WTC11 (cell line): ENCODE data around the gene SPRED1. TPM values are rescaled to one million over a fixed set of nuclear protein-coding genes. Genes with fewer than 3 reads are reported as not detected.

Experiments
- ATAC-seq: fragments of 200-7000 bp; cut with Tn5 transposase; 2 replicates; pipeline ENCODE4 v1.10.0; 2021; ENCODE audit warnings: mild to moderate bottlenecking, moderate library complexity
- CTCF ChIA-PET: fragments of 300-600 bp; sonication (Branson Sonifier 250); formaldehyde crosslinking; loops from one replicate; lab custom pipeline; 2021; ENCODE audit warnings: antibody characterized with exemption; lab: Charles Lee
- POLR2A ChIA-PET: fragments of 350-600 bp; sonication (Branson Sonifier 250); formaldehyde crosslinking; loops from one replicate; lab custom pipeline; 2021; ENCODE audit warnings: antibody characterized with exemption; lab: Charles Lee
- DNase-seq: peaks from one replicate; pipeline ENCODE4 v3.0.0; 2021; ENCODE audit warnings: low spot score
- H3K27ac Mint-ChIP-seq: 2 replicates; pipeline ENCODE4 v1.8.0; 2021; ENCODE audit warnings: mixed read lengths
- H3K27me3 Mint-ChIP-seq: 2 replicates; pipeline ENCODE4 v1.8.0; 2021; ENCODE audit warnings: low read depth, mild to moderate bottlenecking, moderate library complexity, mixed read lengths
- H3K36me3 Mint-ChIP-seq: 2 replicates; pipeline ENCODE4 v1.8.0; 2021; ENCODE audit warnings: mixed read lengths
- H3K4me1 Mint-ChIP-seq: 2 replicates; pipeline ENCODE4 v1.8.0; 2022; ENCODE audit warnings: mixed read lengths
- H3K4me3 Mint-ChIP-seq: 2 replicates; pipeline ENCODE4 v1.8.0; 2021; ENCODE audit warnings: mild to moderate bottlenecking, moderate library complexity, mixed read lengths
- H3K9me3 Mint-ChIP-seq: 2 replicates; pipeline ENCODE4 v1.8.0; 2021; ENCODE audit warnings: mixed read lengths
- ATF1 ChIP-seq: sonication (generic); formaldehyde crosslinking; IDR thresholded peaks from 2 replicates; pipeline ENCODE4 v1.8.1; 2023; ENCODE audit warnings: mild to moderate bottlenecking, moderate library complexity, missing genetic modification reagents
- E2F5 ChIP-seq: sonication (generic); formaldehyde crosslinking; IDR thresholded peaks from 2 replicates; pipeline ENCODE4 v1.8.1; 2022; ENCODE audit warnings: mild to moderate bottlenecking, moderate library complexity, missing genetic modification reagents
- GRHL2 ChIP-seq: fragments of 250-450 bp; sonication (Bioruptor Pico); IDR thresholded peaks from 2 replicates; pipeline ENCODE4 v1.8.0; 2022; ENCODE audit warnings: mild to moderate bottlenecking, moderate library complexity; ENCODE audit not compliant: insufficient replicate concordance, severe bottlenecking
- JAZF1 ChIP-seq: fragments of 250-450 bp; sonication (Bioruptor Pico); IDR thresholded peaks from 2 replicates; pipeline ENCODE4 v1.9.0; 2021; ENCODE audit warnings: moderate library complexity, mild to moderate bottlenecking, inconsistent platforms
- JUN ChIP-seq: sonication (generic); formaldehyde crosslinking; IDR thresholded peaks from 2 replicates; pipeline ENCODE4 v1.8.0; 2023; ENCODE audit warnings: mild to moderate bottlenecking, missing genetic modification reagents
- NFATC4 ChIP-seq: fragments of 250-450 bp; sonication (Bioruptor Pico); IDR thresholded peaks from 2 replicates; pipeline ENCODE4 v1.9.0; 2021; ENCODE audit warnings: mild to moderate bottlenecking
- NR2C2 ChIP-seq: sonication (generic); formaldehyde crosslinking; IDR thresholded peaks from 2 replicates; pipeline ENCODE4 v1.8.0; 2022; ENCODE audit warnings: mild to moderate bottlenecking, missing genetic modification reagents
- PREB ChIP-seq: sonication (generic); formaldehyde crosslinking; IDR thresholded peaks from 2 replicates; pipeline ENCODE4 v1.8.1; 2022; ENCODE audit warnings: mild to moderate bottlenecking, missing genetic modification reagents, moderate library complexity, borderline replicate concordance
- PRRX2 ChIP-seq: fragments of 250-450 bp; sonication (Bioruptor Pico); IDR thresholded peaks from 2 replicates; pipeline ENCODE4 v1.8.0; 2021; ENCODE audit warnings: mild to moderate bottlenecking
- ZNF138 ChIP-seq: sonication (generic); formaldehyde crosslinking; conservative IDR thresholded peaks from 2 replicates; pipeline ENCODE4 v1.8.1; 2022; ENCODE audit warnings: mild to moderate bottlenecking, moderate library complexity, missing genetic modification reagents
- ZNF219 ChIP-seq: sonication (generic); formaldehyde crosslinking; IDR thresholded peaks from 2 replicates; pipeline ENCODE4 v1.8.0; 2023; ENCODE audit warnings: missing genetic modification reagents, mild to moderate bottlenecking, borderline replicate concordance
- ZNF263 ChIP-seq: sonication (generic); formaldehyde crosslinking; IDR thresholded peaks from 2 replicates; pipeline ENCODE4 v1.8.1; 2022; ENCODE audit warnings: low read depth, mild to moderate bottlenecking, moderate library complexity, missing genetic modification reagents
- ZNF532 ChIP-seq: fragments of 250-450 bp; sonication (Bioruptor Pico); IDR thresholded peaks from 2 replicates; pipeline ENCODE4 v1.9.0; 2021; ENCODE audit warnings: mild to moderate bottlenecking, borderline replicate concordance
- ZNF671 ChIP-seq: fragments of 250-450 bp; sonication (Bioruptor Pico); IDR thresholded peaks from 2 replicates; pipeline ENCODE4 v1.8.0; 2021; ENCODE audit warnings: mild to moderate bottlenecking
- total RNA-seq: library from RNA; stranded (reverse); gene quantifications from 3 replicates; pipeline ENCODE4 v1.2.3, GENCODE V29; 2021
- TF ChIP-seq, protein P1 (sequence below): fragments of 250-450 bp; sonication (Bioruptor Pico); IDR thresholded peaks from 2 replicates; pipeline ENCODE4 v1.9.0; 2021; ENCODE audit warnings: mild to moderate bottlenecking
- TF ChIP-seq, protein P2 (sequence below): fragments of 200-600 bp; IDR thresholded peaks from 2 replicates; pipeline ENCODE4 v1.8.0; 2022; ENCODE audit warnings: antibody characterized with exemption

Gene SPRED1
- total RNA-seq, 1 experiment from 2014 or later: 35.9 TPM

DNA sequence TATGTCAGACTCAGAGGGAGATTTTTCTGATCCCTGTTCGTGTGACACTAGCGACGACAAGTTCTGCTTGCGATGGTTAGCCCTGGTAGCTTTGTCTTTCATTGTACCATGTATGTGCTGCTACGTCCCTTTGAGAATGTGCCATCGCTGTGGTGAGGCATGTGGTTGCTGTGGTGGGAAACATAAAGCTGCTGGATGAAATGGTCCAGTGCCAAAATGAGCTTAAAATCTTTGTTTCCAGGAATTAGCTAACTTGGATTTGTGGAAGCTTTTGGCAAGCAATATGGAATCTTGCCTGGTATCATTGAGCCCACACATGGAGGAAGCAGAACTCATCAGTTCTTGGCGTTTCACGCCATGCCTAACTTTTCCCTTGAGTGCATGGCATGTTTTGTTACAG is 98.8 kb downstream of the SPRED1 start (continued):
- TF ChIP-seq, protein P1, sequence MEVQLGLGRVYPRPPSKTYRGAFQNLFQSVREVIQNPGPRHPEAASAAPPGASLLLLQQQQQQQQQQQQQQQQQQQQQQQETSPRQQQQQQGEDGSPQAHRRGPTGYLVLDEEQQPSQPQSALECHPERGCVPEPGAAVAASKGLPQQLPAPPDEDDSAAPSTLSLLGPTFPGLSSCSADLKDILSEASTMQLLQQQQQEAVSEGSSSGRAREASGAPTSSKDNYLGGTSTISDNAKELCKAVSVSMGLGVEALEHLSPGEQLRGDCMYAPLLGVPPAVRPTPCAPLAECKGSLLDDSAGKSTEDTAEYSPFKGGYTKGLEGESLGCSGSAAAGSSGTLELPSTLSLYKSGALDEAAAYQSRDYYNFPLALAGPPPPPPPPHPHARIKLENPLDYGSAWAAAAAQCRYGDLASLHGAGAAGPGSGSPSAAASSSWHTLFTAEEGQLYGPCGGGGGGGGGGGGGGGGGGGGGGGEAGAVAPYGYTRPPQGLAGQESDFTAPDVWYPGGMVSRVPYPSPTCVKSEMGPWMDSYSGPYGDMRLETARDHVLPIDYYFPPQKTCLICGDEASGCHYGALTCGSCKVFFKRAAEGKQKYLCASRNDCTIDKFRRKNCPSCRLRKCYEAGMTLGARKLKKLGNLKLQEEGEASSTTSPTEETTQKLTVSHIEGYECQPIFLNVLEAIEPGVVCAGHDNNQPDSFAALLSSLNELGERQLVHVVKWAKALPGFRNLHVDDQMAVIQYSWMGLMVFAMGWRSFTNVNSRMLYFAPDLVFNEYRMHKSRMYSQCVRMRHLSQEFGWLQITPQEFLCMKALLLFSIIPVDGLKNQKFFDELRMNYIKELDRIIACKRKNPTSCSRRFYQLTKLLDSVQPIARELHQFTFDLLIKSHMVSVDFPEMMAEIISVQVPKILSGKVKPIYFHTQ (CRISPR knock-in tag): no peak
- no peak for TF ChIP-seq PRRX2 (CRISPR knock-in tag)

DNA sequence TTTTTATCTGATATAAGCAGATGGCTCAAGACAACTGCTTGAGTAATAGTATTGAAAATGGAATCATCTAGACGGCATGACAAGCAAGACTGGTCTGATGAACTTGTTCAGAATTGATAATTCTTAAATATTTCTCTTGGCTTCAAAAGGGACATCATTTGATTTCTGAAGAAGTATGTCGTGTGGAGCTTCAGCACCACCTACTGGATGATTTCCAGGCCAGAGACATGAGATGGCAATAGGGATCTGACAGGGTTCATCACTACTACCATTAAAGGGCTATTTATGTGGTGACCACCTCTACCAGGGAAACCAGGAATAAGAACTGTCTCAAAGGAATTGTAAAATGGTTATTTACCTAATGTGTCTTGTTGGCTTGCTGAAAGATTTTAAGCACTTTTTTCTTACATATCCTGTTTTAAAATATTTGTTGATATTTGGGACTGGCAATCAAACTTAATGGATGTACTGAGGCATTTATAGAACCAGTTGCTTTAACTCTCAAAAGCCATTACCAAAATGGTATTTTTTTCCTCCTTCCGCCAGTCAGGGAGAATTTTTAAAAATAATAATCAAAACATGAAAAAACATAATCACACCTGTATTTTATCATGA is 101.8 kb downstream of the SPRED1 start:
- Mint-ChIP-seq H3K36me3 (peaks cover 17% of the 10 kb centered on the region), H3K9me3 (no peaks in the 10 kb centered on the region), H3K4me1 (peaks cover 18% of the 10 kb centered on the region), H3K27ac (no peak overlapping the region), H3K27me3 (no peaks in the 10 kb centered on the region), H3K4me3 (no peak overlapping the region)
- ATAC-seq: peak; percentile 79; the same call in 1 of the 2 replicates
- ChIA-PET POLR2A (no interaction called here), CTCF (interaction anchor here (0.9 to 2.5 kb wide), 5 partner anchors 54 to 359 kb away, joined by 3 to 8 read pairs (median 3); partner anchors contain the start of gene SPRED1)
- TF ChIP-seq ZNF532 (CRISPR knock-in tag): no peak
- TF ChIP-seq, protein P2, sequence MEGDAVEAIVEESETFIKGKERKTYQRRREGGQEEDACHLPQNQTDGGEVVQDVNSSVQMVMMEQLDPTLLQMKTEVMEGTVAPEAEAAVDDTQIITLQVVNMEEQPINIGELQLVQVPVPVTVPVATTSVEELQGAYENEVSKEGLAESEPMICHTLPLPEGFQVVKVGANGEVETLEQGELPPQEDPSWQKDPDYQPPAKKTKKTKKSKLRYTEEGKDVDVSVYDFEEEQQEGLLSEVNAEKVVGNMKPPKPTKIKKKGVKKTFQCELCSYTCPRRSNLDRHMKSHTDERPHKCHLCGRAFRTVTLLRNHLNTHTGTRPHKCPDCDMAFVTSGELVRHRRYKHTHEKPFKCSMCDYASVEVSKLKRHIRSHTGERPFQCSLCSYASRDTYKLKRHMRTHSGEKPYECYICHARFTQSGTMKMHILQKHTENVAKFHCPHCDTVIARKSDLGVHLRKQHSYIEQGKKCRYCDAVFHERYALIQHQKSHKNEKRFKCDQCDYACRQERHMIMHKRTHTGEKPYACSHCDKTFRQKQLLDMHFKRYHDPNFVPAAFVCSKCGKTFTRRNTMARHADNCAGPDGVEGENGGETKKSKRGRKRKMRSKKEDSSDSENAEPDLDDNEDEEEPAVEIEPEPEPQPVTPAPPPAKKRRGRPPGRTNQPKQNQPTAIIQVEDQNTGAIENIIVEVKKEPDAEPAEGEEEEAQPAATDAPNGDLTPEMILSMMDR: peak; percentile 42; the same call in 1 of the 2 replicates
- DNase-seq: peak; percentile 58

DNA sequence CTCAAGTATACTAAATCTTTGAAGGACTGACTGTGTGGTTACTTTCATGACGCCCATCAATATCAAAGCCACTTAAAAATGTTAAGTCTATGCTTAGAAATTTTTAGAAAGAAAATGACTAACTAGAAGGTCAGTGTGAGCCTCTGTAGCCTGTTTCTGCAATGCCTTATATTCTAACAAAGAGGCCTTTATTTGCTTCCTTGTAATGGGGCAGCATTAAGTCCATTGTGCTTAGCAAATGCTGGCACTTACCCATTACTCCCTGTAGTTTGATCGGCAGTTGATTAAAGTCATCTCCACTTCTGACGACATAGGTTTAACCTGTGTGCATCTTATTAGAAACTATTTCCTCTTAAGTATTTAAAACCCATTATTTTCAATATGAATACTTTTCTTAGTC is 109.7 kb downstream of the SPRED1 start:
- Mint-ChIP-seq H3K9me3 (no peaks in the 10 kb centered on the region), H3K27ac (no peak overlapping the region), H3K36me3 (no peaks in the 10 kb centered on the region), H3K27me3 (peaks cover 2% of the 10 kb centered on the region; the same call in 1 of the 2 replicates), H3K4me1 (peaks cover 2% of the 10 kb centered on the region; the same call in 1 of the 2 replicates), H3K4me3 (no peak overlapping the region)
- TF ChIP-seq GRHL2 (CRISPR knock-in tag): no peak
- ChIA-PET CTCF (no interaction called here), POLR2A (no interaction called here)
- ATAC-seq (no peak), DNase-seq (no peak)

DNA sequence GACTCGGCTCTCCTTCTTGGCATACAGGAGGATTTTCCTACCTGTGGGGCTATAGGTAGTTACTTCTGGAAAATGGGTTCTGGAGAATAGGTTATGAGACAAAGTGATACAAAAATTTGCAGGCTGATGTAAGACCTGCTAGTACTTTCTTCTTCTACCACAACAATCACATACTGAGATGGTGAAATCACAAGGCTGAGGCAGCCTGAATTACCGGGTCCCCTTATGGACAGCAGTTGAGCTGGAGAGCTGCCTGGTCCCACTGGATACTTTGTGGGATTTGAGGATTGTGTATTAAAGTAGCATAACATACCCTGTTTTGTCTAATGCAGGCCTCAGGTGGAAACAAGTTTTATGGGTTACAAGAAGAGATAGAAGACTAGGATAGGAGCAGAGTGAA is 114.8 kb downstream of the SPRED1 start:
- Mint-ChIP-seq H3K9me3 (no peaks in the 10 kb centered on the region), H3K27me3 (no peaks in the 10 kb centered on the region), H3K36me3 (no peaks in the 10 kb centered on the region), H3K27ac (no peak overlapping the region), H3K4me1 (peaks cover 13% of the 10 kb centered on the region), H3K4me3 (no peak overlapping the region)
- no peak for ATAC-seq
- DNase-seq: no peak
- ChIA-PET CTCF (no interaction called here), POLR2A (no interaction called here)
- TF ChIP-seq ATF1 (CRISPR knock-in tag) (no peak), ZNF138 (CRISPR knock-in tag) (no peak), NFATC4 (CRISPR knock-in tag) (no peak), JUN (CRISPR knock-in tag) (no peak), E2F5 (CRISPR knock-in tag) (no peak), JAZF1 (no peak), PREB (CRISPR knock-in tag) (no peak), NR2C2 (CRISPR knock-in tag) (no peak), ZNF671 (CRISPR knock-in tag) (no peak), ZNF263 (CRISPR knock-in tag) (no peak), ZNF219 (CRISPR knock-in tag) (no peak)
